ENCODE results near the gene NLRC3. TPM values are rescaled to one million over a fixed set of nuclear protein-coding genes. Genes with fewer than 3 reads are reported as not detected.
"Not testable (repeated sequence)": the region's sequence is repeated elsewhere in the genome, so short reads cannot be mapped to it uniquely, and the experiment has no call there.

NLRC3 gene
- total RNA-seq, 1 experiment from 2014 or later, result not detected

- TF ChIP-seq CTCF (IDR thresholded peaks at IDR 0.05; ENCODE audit: insufficient read depth in 1 of 2, low read depth in 1 of 2, low read length in 1 of 2, severe bottlenecking in 1 of 2, unreplicated experiment in 1 of 2), result peak in 1 of 2 experiments; percentile 37
- BruUV-seq (replicated peaks); CTCF ChIA-PET; H3K27me3 Mint-ChIP-seq (ENCODE audit: insufficient read depth, unreplicated experiment); H3K27me3 ChIP-seq (replicated peaks; ENCODE audit: control insufficient read depth, insufficient read depth, low read length); H3K4me1 ChIP-seq; H3K4me3 Mint-ChIP-seq (ENCODE audit: unreplicated experiment); H3K4me1 Mint-ChIP-seq (ENCODE audit: low read depth, unreplicated experiment); H3K36me3 ChIP-seq (ENCODE audit: control insufficient read depth, insufficient read depth, low read length); intact Hi-C loops (cut with micrococcal nuclease; ENCODE audit: unreplicated experiment); H3K4me3 ChIP-seq (ENCODE audit: low read depth, low read length); POLR2A ChIA-PET; H3K27ac Mint-ChIP-seq (ENCODE audit: unreplicated experiment); H3K9me3 ChIP-seq: not testable (repeated sequence)
- DNase-seq, result peak; percentile 45 to 57
- Mint-ChIP-seq H3K36me3 (ENCODE audit: insufficient read depth, unreplicated experiment) (peaks cover 20% of the 10 kb centered on the region), H3K9me3 (ENCODE audit: unreplicated experiment) (peaks cover 14% of the 10 kb centered on the region)
Observed at GRCh38 chr16:3527216-3527829, 49.9 kb downstream of the NLRC3 start.

- CTCF ChIA-PET, result no interaction called here
- BruUV-seq (replicated peaks), result no TSS peak
- Histone ChIP-seq H3K27me3 (replicated peaks; ENCODE audit: control insufficient read depth, insufficient read depth, low read length) (no peaks in the 10 kb centered on the region), H3K4me3 (ENCODE audit: low read depth, low read length) (no peak overlapping the region), H3K4me1 (no peaks in the 10 kb centered on the region), H3K36me3 (ENCODE audit: control insufficient read depth, insufficient read depth, low read length) (peaks cover 1% of the 10 kb centered on the region), H3K9me3 (no peaks in the 10 kb centered on the region)
- TF ChIP-seq CTCF (IDR thresholded peaks at IDR 0.05; ENCODE audit: insufficient read depth in 1 of 2, low read depth in 1 of 2, low read length in 1 of 2, severe bottlenecking in 1 of 2, unreplicated experiment in 1 of 2), result no peak
- Mint-ChIP-seq H3K36me3 (ENCODE audit: insufficient read depth, unreplicated experiment) (peaks cover 20% of the 10 kb centered on the region), H3K27ac (ENCODE audit: unreplicated experiment) (no peak overlapping the region), H3K4me3 (ENCODE audit: unreplicated experiment) (no peak overlapping the region), H3K27me3 (ENCODE audit: insufficient read depth, unreplicated experiment) (no peaks in the 10 kb centered on the region), H3K9me3 (ENCODE audit: unreplicated experiment) (peaks cover 14% of the 10 kb centered on the region), H3K4me1 (ENCODE audit: low read depth, unreplicated experiment) (no peaks in the 10 kb centered on the region)
- no peak for DNase-seq
- POLR2A ChIA-PET, result interaction anchor here (0.5 kb wide), 1 partner anchor 358 kb away, joined by 4 read pairs; no protein-coding TSS in a partner anchor
- intact Hi-C loops (cut with micrococcal nuclease; ENCODE audit: unreplicated experiment), result no loop called here
Observed at GRCh38 chr16:3525951-3526350, 51.3 kb downstream of the NLRC3 start.

GRCh38 chr16:3523281-3523680 is 53.9 kb downstream of the NLRC3 start:
- no peak for TF ChIP-seq CTCF (IDR thresholded peaks at IDR 0.05; ENCODE audit: insufficient read depth in 1 of 2, low read depth in 1 of 2, low read length in 1 of 2, severe bottlenecking in 1 of 2, unreplicated experiment in 1 of 2)
- POLR2A ChIA-PET, result no interaction called here
- Mint-ChIP-seq H3K9me3 (ENCODE audit: unreplicated experiment) (peaks cover 10% of the 10 kb centered on the region), H3K27ac (ENCODE audit: unreplicated experiment) (no peak overlapping the region), H3K27me3 (ENCODE audit: insufficient read depth, unreplicated experiment) (no peaks in the 10 kb centered on the region), H3K36me3 (ENCODE audit: insufficient read depth, unreplicated experiment) (peaks cover 18% of the 10 kb centered on the region), H3K4me1 (ENCODE audit: low read depth, unreplicated experiment) (no peaks in the 10 kb centered on the region), H3K4me3 (ENCODE audit: unreplicated experiment) (no peak overlapping the region)
- BruUV-seq (replicated peaks), result no TSS peak
- CTCF ChIA-PET, result no interaction called here
- H3K9me3 ChIP-seq, result no peaks in the 10 kb centered on the region
- intact Hi-C loops (cut with micrococcal nuclease; ENCODE audit: unreplicated experiment), result no loop called here
- no peak for DNase-seq
- no peaks in the 10 kb centered on the region; the same call in 1 of the 2 replicates for H3K36me3 ChIP-seq (ENCODE audit: control insufficient read depth, insufficient read depth, low read length)
- H3K4me3 ChIP-seq (ENCODE audit: low read depth, low read length), result no peak overlapping the region
- no peaks in the 10 kb centered on the region for H3K4me1 ChIP-seq
- no peaks in the 10 kb centered on the region for H3K27me3 ChIP-seq (replicated peaks; ENCODE audit: control insufficient read depth, insufficient read depth, low read length)

Data from Caco-2 (cell line).